BJ (cell line): ENCODE results near the gene ADRB1. TPM values are rescaled to one million over a fixed set of nuclear protein-coding genes. Genes with fewer than 3 reads are reported as not detected.

ENCODE experiments used
- CTCF ChIA-PET: fragments of 350-600 bp; formaldehyde crosslinking; extraction: SDS; loops from one replicate; lab custom pipeline; 2021; ENCODE audit warnings: antibody characterized with exemption, inconsistent platforms; lab: Yijun Ruan, JAX
- POLR2A ChIA-PET: fragments of 300-600 bp; sonication (Branson Sonifier 250); formaldehyde crosslinking; extraction: SDS; loops from one replicate; lab custom pipeline; 2021; ENCODE audit warnings: antibody characterized with exemption; lab: Charles Lee
- DNase-seq: peaks from one replicate; pipeline ENCODE4 v3.0.0-alpha.2; 2011; ENCODE audit warnings: low read depth
- H3K27me3 ChIP-seq: 2 replicates; pipeline ENCODE4 v1.6.0; 2011; ENCODE audit warnings: low read length; ENCODE audit not compliant: control insufficient read depth, insufficient read depth
- H3K36me3 ChIP-seq: 2 replicates; pipeline ENCODE4 v1.5.1; 2011; ENCODE audit warnings: low read length; ENCODE audit not compliant: control insufficient read depth, insufficient read depth
- H3K4me3 ChIP-seq: 2 replicates; pipeline ENCODE4 v1.5.1; 2011; ENCODE audit warnings: low read depth, mild to moderate bottlenecking, control low read depth, low read length
- CTCF ChIP-seq: IDR thresholded peaks from 2 replicates; pipeline ENCODE4 v1.5.1; 2011; ENCODE audit warnings: low read depth, mild to moderate bottlenecking, control low read depth, inconsistent platforms, low read length, moderate library complexity; ENCODE audit not compliant: insufficient read depth
- polyA plus RNA-seq: library from polyadenylated mRNA; depleted of rRNA; stranded (reverse); fragments of >200 nt; gene quantifications from 2 replicates; pipeline ENCODE4 v1.2.3, GENCODE V29; 2011

The ADRB1 gene
- polyA plus RNA-seq, 1 experiment: not detected

GRCh38 chr10:114077815-114078219 lies 34.2 kb downstream of the ADRB1 start:
- POLR2A ChIA-PET: no interaction called here
- no peak for DNase-seq
- H3K27me3 ChIP-seq: peaks cover 1% of the 10 kb centered on the region; the same call in 1 of the 2 replicates
- no peak for TF ChIP-seq CTCF
- no peaks in the 10 kb centered on the region for H3K36me3 ChIP-seq
- H3K4me3 ChIP-seq: no peak overlapping the region
- CTCF ChIA-PET: no interaction called here

GRCh38 chr10:114078346-114078745 lies 34.7 kb downstream of the ADRB1 start:
- ChIA-PET POLR2A (no interaction called here), CTCF (no interaction called here)
- H3K4me3 ChIP-seq: no peak overlapping the region
- no peak for TF ChIP-seq CTCF
- no peak for DNase-seq
- peaks cover 1% of the 10 kb centered on the region; the same call in 1 of the 2 replicates for H3K27me3 ChIP-seq
- H3K36me3 ChIP-seq: no peaks in the 10 kb centered on the region

- ChIA-PET CTCF (no interaction called here), POLR2A (no interaction called here)
- no peak overlapping the region for H3K4me3 ChIP-seq
- no peak for TF ChIP-seq CTCF
- H3K36me3 ChIP-seq: no peaks in the 10 kb centered on the region
- DNase-seq: no peak
- H3K27me3 ChIP-seq: peaks cover 1% of the 10 kb centered on the region; the same call in 1 of the 2 replicates
Observed at GRCh38 chr10:114079421-114079820, 35.8 kb downstream of the ADRB1 start.

GRCh38 chr10:114081911-114082583 lies 38.4 kb downstream of the ADRB1 start:
- POLR2A ChIA-PET: no interaction called here
- no peak overlapping the region for H3K4me3 ChIP-seq
- TF ChIP-seq CTCF: no peak
- H3K27me3 ChIP-seq: no peaks in the 10 kb centered on the region; the same call in 1 of the 2 replicates
- CTCF ChIA-PET: no interaction called here
- no peaks in the 10 kb centered on the region for H3K36me3 ChIP-seq
- DNase-seq: no peak

- H3K27me3 ChIP-seq: no peaks in the 10 kb centered on the region; the same call in 1 of the 2 replicates
- no peak for TF ChIP-seq CTCF
- POLR2A ChIA-PET: no interaction called here
- CTCF ChIA-PET: no interaction called here
- DNase-seq: no peak
- no peak overlapping the region for H3K4me3 ChIP-seq
- H3K36me3 ChIP-seq: no peaks in the 10 kb centered on the region
Observed at GRCh38 chr10:114083040-114083439, 39.4 kb downstream of the ADRB1 start.
